Mucosa of descending colon (tissue), 3 donors: ENCODE results near the gene TNFRSF25. TPM values are rescaled to one million over a fixed set of nuclear protein-coding genes. Genes with fewer than 3 reads are reported as not detected.

Experiments used
- ATAC-seq: fragments of 200-7000 bp; cut with Tn5 transposase; one replicate; pipeline ENCODE4 v1.9.1; 2020; ENCODE audit warnings: mild to moderate bottlenecking, moderate library complexity
- DNase-seq, 3 donors: peaks; one replicate each; pipeline ENCODE4 v3.0.0-alpha.2; 2020
- H3K36me3 ChIP-seq: fragments of 200-600 bp; one replicate; pipeline ENCODE4 v1.8.0; 2021; ENCODE audit warnings: low read depth, mild to moderate bottlenecking
- H3K4me1 ChIP-seq: fragments of 200-600 bp; one replicate; pipeline ENCODE4 v1.8.0; 2021; ENCODE audit warnings: low read depth, mild to moderate bottlenecking
- H3K4me3 ChIP-seq: fragments of 200-600 bp; one replicate; pipeline ENCODE4 v1.8.0; 2021; ENCODE audit warnings: mild to moderate bottlenecking
- H3K9me3 ChIP-seq: fragments of 200-600 bp; one replicate; pipeline ENCODE4 v1.8.0; 2021; ENCODE audit warnings: mild to moderate bottlenecking
- CTCF ChIP-seq: fragments of 200-600 bp; IDR thresholded peaks from one replicate; pipeline ENCODE4 v1.8.0; 2022; ENCODE audit warnings: antibody characterized with exemption, mild to moderate bottlenecking
- intact Hi-C, 2 donors: fragments of 100-400 bp; cut with DNase I in 1 of 2; cut with micrococcal nuclease in 1 of 2; formaldehyde crosslinking; loops; one replicate each; pipeline versions ENCODE4 v1.11.0 to v1.11.1; 2022; cut with DNase I, micrococcal nuclease
- total RNA-seq, 3 donors: library from RNA; stranded (reverse); fragmentation: NEBNext Ultra II Directional in 2 of 3; extraction: Animal tissue kit (Norgen Biotek cat#: 25700) in 2 of 3; gene quantifications; one replicate each; pipeline versions ENCODE4 v1.2.1 to v1.2.4, GENCODE V29; 2021 to 2023
- donor health status: DM: no; HTN: no; CAD: no; lungs with moderate emphysema.
- donor health status: DM: no; HTN: no; CAD: no.
- donor health status: DM: no; HTN: yes; CAD: no.

Gene TNFRSF25
- total RNA-seq, 3 donors from 2014 or later, result 18.3 to 45.1 (median 35.3) TPM

GRCh38 chr1:6424000-6424565, 41.9 kb downstream of the TNFRSF25 start:
- Histone ChIP-seq H3K4me1 (peaks cover 53% of the 10 kb centered on the region), H3K9me3 (no peaks in the 10 kb centered on the region), H3K4me3 (no peak overlapping the region), H3K36me3 (no peaks in the 10 kb centered on the region)
- DNase-seq, result peak in 2 of 3 donors; percentile 48 to 50
- no peak for ATAC-seq
- intact Hi-C loops, result no loop called here
- no peak for TF ChIP-seq CTCF

- no peaks in the 10 kb centered on the region for H3K9me3 ChIP-seq
- intact Hi-C loops, result no loop called here
- ATAC-seq (peak; percentile 50), DNase-seq (peak; percentile 83 to 88 (median 87))
- H3K4me3 ChIP-seq, result no peak overlapping the region
- no peaks in the 10 kb centered on the region for H3K36me3 ChIP-seq
- TF ChIP-seq CTCF, result peak; percentile 77
- H3K4me1 ChIP-seq, result peaks cover 58% of the 10 kb centered on the region
These were observed 42.5 kb downstream of the TNFRSF25 start for GRCh38 chr1:6423321-6423999.

DNA sequence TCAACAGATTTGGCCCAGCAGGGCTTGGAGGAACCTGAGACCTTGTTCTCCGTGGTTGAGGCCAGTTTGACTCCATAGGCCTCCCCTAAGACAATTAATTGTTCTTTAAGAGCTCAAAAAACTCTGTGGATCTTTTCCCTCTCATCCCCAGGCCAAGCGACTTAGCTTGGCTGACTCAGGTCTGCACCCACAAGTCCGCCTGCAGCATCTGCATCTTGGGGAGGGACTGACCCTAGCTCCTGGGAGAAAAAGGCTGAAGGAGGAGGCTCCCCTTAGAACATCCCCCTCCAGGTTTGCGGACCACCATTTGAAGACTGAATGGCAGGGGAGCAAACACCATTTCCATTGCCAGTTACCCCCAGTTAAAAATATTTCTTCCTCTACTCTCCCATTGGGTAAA, 44.7 kb downstream of the TNFRSF25 start:
- Histone ChIP-seq H3K36me3 (no peaks in the 10 kb centered on the region), H3K4me3 (no peak overlapping the region), H3K9me3 (no peaks in the 10 kb centered on the region), H3K4me1 (peaks cover 47% of the 10 kb centered on the region)
- DNase-seq (no peak), ATAC-seq (no peak)
- intact Hi-C loops, result no loop called here
- TF ChIP-seq CTCF, result no peak

DNA sequence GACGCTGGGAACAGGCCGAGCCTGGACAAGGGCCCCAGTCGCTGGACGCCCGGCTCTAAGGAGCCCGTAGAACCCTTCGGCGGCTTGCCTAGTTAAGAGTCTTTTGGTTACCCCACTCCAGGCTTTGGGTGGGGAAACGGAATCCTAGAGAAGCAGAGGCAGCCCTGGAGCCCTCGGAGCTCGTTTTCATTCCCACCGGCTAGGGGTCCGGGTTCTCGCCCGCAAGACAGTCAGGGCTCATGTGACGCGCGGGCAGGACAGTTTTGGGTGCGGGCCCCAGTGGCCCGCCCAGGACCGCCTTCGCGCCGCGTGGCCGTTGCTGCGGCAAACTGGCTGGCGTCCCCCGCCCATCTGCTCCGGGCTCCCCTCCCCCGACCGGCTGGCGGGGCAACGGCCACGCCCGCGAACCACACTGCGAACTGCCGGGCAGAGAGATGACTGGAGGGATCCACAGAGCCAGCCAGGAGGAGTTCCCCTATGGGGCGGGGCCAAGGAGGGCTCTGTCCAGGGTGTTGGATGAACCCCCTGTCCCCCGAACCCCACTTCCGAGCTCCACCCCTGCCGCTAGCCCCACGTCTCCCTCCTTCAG, 45.4 kb downstream of the TNFRSF25 start:
- ATAC-seq (peak; percentile 39), DNase-seq (peak; percentile 72 to 82 (median 79))
- Histone ChIP-seq H3K4me3 (no peak overlapping the region), H3K4me1 (peaks cover 50% of the 10 kb centered on the region), H3K9me3 (no peaks in the 10 kb centered on the region), H3K36me3 (no peaks in the 10 kb centered on the region)
- intact Hi-C loops, result no loop called here
- TF ChIP-seq CTCF, result no peak

DNA sequence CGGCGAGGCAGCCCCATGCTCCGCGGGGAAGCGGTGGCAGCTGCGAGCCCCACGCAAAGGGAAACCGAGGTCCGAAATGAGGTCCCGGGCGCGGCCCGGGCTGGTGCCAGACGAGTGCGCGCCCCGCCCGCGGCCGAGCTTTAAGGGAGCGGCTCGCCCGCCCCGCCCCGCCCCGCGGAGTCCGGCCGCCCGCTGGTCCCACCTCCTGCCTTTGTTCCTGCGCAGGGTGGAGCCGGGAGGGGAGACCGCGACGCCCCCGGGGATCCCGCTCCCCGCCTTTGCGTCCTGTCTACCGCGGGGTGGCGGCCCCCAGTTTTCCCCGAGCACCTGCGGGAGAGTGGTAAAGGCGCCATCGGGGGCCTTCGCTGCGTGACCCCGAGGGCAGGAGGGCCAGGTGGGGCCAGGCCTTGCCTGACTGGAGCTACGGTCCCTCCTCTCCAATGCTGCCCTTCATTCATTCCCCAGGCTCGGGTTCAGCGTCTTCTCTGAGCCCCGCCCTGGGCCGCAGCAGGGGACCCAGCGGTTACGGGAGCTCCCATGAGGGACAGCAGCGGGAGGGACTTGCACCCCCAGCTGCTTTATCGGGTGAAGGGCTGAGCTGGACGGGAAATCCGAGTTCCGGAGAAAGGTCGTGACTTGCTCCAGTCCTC, 46.0 kb downstream of the TNFRSF25 start, which contains the start of gene HES2:
Gene HES2 (minus strand): TSS at position 116 of the 650 bp plus-strand sequence. CDS start 99 bp downstream, at position 17.
- ATAC-seq (peak; percentile 81), DNase-seq (peak; percentile 81 to 88 (median 85))
- H3K36me3 ChIP-seq, result no peaks in the 10 kb centered on the region
- H3K4me3 ChIP-seq, result peak within 1 kb of the TSS; percentile 4
- no peaks in the 10 kb centered on the region for H3K9me3 ChIP-seq
- TF ChIP-seq CTCF, result no peak
- H3K4me1 ChIP-seq, result peaks cover 52% of the 10 kb centered on the region
- intact Hi-C loops, result no loop called here
